ENCODE measurements around the gene PLEK2. TPM values are rescaled to one million over a fixed set of nuclear protein-coding genes. Genes with fewer than 3 reads are reported as not detected.

Gene PLEK2
- total RNA-seq, 2 donors from 2014 or later, result 71.6 to 84.0 TPM

DNA sequence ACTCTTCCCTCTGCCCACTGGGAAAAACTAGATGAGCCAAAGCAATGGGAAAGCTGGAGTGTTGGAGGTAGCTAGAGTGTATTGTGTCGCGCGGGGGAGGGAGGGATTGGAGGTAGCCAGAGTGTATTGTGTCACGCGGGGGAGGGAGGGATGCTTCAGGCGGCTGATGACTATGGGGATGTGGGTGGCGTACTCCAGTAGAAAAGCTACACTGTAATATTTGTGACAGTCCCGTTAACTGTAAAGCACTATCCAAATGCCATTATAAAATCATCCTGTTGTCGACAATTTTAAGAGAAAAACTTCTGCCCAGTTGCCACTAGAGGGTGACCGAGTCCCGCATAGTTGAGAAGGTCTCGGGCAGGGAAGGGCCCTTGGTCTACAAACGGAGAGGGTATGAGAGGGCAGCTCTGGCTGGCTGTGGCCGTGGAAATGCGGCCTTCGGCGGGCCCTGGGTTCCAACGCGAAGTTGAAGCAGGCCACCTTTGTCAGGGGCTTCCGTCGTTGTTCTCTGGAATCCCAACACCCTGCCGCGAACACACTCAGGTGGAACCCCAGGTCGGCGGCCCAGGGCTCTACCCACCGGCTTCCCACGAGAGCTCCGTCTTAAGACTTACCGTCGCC lies 15.1 kb upstream of the PLEK2 start:
- H3K27me3 ChIP-seq, result no peaks in the 10 kb centered on the region
- peak; percentile 83 for DNase-seq
- H3K27ac ChIP-seq, result no peak overlapping the region
- H3K36me3 ChIP-seq, result no peaks in the 10 kb centered on the region
- intact Hi-C loops (cut with DNase I), result loop anchor here (5.0 to 10.0 kb wide), 3 partner anchors 145 to 278 kb away; partner anchors contain the start of gene RDH12
- H3K9ac ChIP-seq (ENCODE audit: low read depth in 2 of 2, low read length in 2 of 2), result no peak overlapping the region
- TF ChIP-seq, protein P1, sequence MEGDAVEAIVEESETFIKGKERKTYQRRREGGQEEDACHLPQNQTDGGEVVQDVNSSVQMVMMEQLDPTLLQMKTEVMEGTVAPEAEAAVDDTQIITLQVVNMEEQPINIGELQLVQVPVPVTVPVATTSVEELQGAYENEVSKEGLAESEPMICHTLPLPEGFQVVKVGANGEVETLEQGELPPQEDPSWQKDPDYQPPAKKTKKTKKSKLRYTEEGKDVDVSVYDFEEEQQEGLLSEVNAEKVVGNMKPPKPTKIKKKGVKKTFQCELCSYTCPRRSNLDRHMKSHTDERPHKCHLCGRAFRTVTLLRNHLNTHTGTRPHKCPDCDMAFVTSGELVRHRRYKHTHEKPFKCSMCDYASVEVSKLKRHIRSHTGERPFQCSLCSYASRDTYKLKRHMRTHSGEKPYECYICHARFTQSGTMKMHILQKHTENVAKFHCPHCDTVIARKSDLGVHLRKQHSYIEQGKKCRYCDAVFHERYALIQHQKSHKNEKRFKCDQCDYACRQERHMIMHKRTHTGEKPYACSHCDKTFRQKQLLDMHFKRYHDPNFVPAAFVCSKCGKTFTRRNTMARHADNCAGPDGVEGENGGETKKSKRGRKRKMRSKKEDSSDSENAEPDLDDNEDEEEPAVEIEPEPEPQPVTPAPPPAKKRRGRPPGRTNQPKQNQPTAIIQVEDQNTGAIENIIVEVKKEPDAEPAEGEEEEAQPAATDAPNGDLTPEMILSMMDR (IDR thresholded peaks at IDR 0.05), result peak; percentile 68
- H3K4me1 ChIP-seq, result peaks cover 9% of the 10 kb centered on the region
- no peaks in the 10 kb centered on the region for H3K9me3 ChIP-seq
- H3K4me3 ChIP-seq, result no peak overlapping the region

DNA sequence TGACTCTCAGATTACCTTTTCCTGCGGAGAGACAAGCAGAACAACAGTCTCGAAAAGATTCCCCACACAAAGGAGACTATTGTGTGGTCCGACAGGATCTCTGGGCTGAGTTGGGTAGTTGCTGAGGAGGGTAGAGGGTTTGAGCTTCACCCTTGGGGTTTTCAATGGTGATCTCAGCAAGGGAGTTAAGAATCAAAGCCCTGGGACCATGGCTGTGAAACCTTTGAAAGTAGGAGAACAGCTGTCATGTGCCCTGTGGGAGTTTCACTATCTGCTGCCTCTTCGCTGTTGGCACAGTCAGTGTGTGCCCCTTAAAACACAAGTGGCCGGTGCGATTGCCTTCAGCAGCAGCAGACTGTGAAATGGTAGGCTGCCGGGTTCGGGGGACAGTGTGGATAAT lies 14.2 kb upstream of the PLEK2 start:
- peaks cover 9% of the 10 kb centered on the region for H3K4me1 ChIP-seq
- H3K27ac ChIP-seq, result no peak overlapping the region
- no peak for DNase-seq
- H3K9me3 ChIP-seq, result no peaks in the 10 kb centered on the region
- no peaks in the 10 kb centered on the region for H3K27me3 ChIP-seq
- no peaks in the 10 kb centered on the region for H3K36me3 ChIP-seq
- H3K9ac ChIP-seq (ENCODE audit: low read depth in 2 of 2, low read length in 2 of 2), result no peak overlapping the region
- intact Hi-C loops (cut with DNase I), result loop anchor here (5.0 to 10.0 kb wide), 3 partner anchors 146 to 279 kb away; partner anchors contain the start of gene RDH12
- TF ChIP-seq, protein P1 (IDR thresholded peaks at IDR 0.05), result no peak
- H3K4me3 ChIP-seq, result no peak overlapping the region

DNA sequence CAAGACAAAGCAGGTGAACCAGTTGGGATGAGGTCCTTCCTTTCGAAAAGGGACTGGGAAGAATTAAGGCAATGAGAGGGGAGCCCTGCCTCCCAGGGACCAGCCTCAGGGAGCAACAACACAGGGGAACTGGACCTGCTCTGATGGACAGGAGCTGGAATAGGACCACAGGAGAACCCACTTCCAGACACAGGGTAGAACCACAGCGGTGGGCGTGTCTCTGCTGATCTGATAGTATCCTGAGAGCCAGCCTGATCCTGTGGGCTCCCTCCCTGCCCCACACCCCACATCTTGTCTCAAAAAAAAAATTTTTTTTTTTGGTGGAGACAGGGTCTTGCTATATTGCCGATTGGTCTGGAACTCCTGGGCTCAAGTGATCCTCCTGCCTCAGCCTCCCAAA lies 13.6 kb upstream of the PLEK2 start:
- Histone ChIP-seq H3K36me3 (no peaks in the 10 kb centered on the region), H3K4me3 (no peak overlapping the region), H3K27me3 (no peaks in the 10 kb centered on the region), H3K4me1 (peaks cover 9% of the 10 kb centered on the region), H3K9ac (ENCODE audit: low read depth in 2 of 2, low read length in 2 of 2) (no peak overlapping the region), H3K9me3 (no peaks in the 10 kb centered on the region), H3K27ac (no peak overlapping the region)
- no peak for DNase-seq
- TF ChIP-seq, protein P1 (IDR thresholded peaks at IDR 0.05), result no peak
- intact Hi-C loops (cut with DNase I), result loop anchor here (5.0 to 10.0 kb wide), 3 partner anchors 147 to 279 kb away; partner anchors contain the start of gene RDH12

DNA sequence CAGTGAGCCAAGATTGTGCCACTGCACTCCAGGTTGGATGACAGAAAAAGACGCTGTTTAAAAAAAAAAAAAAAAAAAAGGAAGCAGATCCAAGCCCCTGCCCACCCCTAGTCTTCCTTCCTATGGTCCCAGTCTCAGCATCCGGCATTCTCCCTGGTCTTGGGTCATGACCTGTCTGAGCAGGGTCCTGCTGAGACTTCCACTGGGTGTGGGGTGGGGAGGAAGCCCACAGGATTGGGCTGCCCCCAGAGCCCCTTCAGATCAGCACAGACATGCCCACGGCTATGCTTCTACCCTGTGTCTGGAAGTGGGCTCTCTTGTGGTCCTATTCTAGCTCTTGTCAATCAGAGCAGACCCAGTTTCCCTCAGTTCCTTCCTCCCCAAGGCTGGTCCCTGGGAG lies 12.6 kb upstream of the PLEK2 start:
- intact Hi-C loops (cut with DNase I), result loop anchor here (10.0 kb wide), 2 partner anchors 240 to 280 kb away; partner anchors contain the start of gene RDH12
- no peaks in the 10 kb centered on the region for H3K9me3 ChIP-seq
- no peaks in the 10 kb centered on the region for H3K27me3 ChIP-seq
- TF ChIP-seq, protein P1 (IDR thresholded peaks at IDR 0.05), result no peak
- no peak for DNase-seq
- H3K36me3 ChIP-seq, result no peaks in the 10 kb centered on the region
- H3K9ac ChIP-seq (ENCODE audit: low read depth in 2 of 2, low read length in 2 of 2), result no peak overlapping the region
- no peak overlapping the region for H3K27ac ChIP-seq
- peaks cover 9% of the 10 kb centered on the region for H3K4me1 ChIP-seq
- H3K4me3 ChIP-seq, result no peak overlapping the region

DNA sequence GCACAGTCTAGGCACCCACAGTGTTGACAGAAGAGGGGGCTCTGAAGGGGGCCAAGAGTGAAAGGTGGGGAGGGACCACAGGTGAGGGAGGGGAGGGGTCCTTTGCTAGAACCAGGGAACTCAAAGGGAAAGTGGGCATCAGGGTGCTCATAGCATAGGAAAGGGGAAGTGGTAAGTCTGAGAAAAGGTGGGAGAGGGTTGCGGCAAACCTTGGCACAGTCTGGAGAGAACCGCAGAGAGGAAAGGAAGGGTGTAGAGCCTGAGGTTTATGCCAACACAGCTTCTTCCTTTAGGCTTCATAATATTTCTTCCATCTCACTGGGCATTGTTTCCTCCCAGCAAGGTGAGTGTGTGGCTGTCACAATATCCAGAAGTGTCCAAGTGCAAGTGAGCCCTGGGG lies 11.5 kb upstream of the PLEK2 start:
- TF ChIP-seq, protein P1 (IDR thresholded peaks at IDR 0.05), result no peak
- no peak overlapping the region for H3K27ac ChIP-seq
- peaks cover 7% of the 10 kb centered on the region for H3K4me1 ChIP-seq
- no peak for DNase-seq
- H3K27me3 ChIP-seq, result no peaks in the 10 kb centered on the region
- intact Hi-C loops (cut with DNase I), result loop anchor here (10.0 kb wide), 2 partner anchors 241 to 281 kb away; partner anchors contain the start of gene RDH12
- no peak overlapping the region for H3K9ac ChIP-seq (ENCODE audit: low read depth in 2 of 2, low read length in 2 of 2)
- H3K36me3 ChIP-seq, result no peaks in the 10 kb centered on the region
- no peaks in the 10 kb centered on the region for H3K9me3 ChIP-seq
- no peak overlapping the region for H3K4me3 ChIP-seq

Data from colonic mucosa (tissue), 4 donors.